GM12878 (cell line): ENCODE results near the gene H2AZ2.

ENCODE experiments used
- CEBPB ChIP-seq, 2 experiments: fragments of 150-350 bp in 1 of 2; IDR thresholded peaks; 2 replicates each; pipeline ENCODE4 v1.6.1; 2012 to 2014; ENCODE audit warnings: low read depth in 2 of 2, low read length in 2 of 2, borderline replicate concordance in 1 of 2, inconsistent platforms in 1 of 2
- POLR2A ChIP-seq: IDR thresholded peaks from 2 replicates; pipeline ENCODE4 v1.6.1; 2011; ENCODE audit warnings: low read depth, mild to moderate bottlenecking, low read length

- TF ChIP-seq CEBPB (IDR thresholded peaks at IDR 0.05; ENCODE audit: borderline replicate concordance in 1 of 2, low read depth in 2 of 2, low read length in 2 of 2) = no peak
- TF ChIP-seq POLR2A = no peak
These were observed 63.5 kb downstream of the H2AZ2 start for GRCh38 chr7:44784364-44784763.
